H1 (cell line): Measurements from ENCODE around the gene DPP8. TPM values are rescaled to one million over a fixed set of nuclear protein-coding genes. Genes with fewer than 3 reads are reported as not detected.

ENCODE experiments used
- CTCF ChIA-PET: fragments of 300-600 bp; sonication (Branson Sonifier 250); formaldehyde crosslinking; loops from one replicate; lab custom pipeline; 2021; ENCODE audit not compliant: partially characterized antibody; lab: Charles Lee
- POLR2A ChIA-PET: fragments of 300-600 bp; sonication (Branson Sonifier 250); formaldehyde crosslinking; loops from one replicate; lab custom pipeline; 2021; ENCODE audit warnings: inconsistent platforms; ENCODE audit not compliant: partially characterized antibody; lab: Charles Lee
- DNase-seq, 2 experiments: peaks; one replicate each; pipeline versions ENCODE4 v3.0.0 to v3.0.0-alpha.2; 2010 to 2022; ENCODE audit warnings: low spot score in 2 of 2, low read depth in 1 of 2, mixed read lengths in 1 of 2
- FAIRE-seq: peaks from 2 replicates; lab custom pipeline; 2011; peaks lifted over from hg19 to GRCh38; lab: Jason Lieb, UNC
- H2AFZ ChIP-seq: 2 replicates; pipeline ENCODE4 v1.8.1; 2012; ENCODE audit warnings: low read length, inconsistent platforms
- H2AK5ac ChIP-seq: 2 replicates; pipeline ENCODE4 v1.6.1; 2013; ENCODE audit warnings: low read depth, low read length
- H2BK120ac ChIP-seq: replicated peaks from 2 replicates; pipeline ENCODE3; 2013; ENCODE audit warnings: low read depth, low read length, inconsistent platforms
- H2BK12ac ChIP-seq: 2 replicates; pipeline ENCODE4 v1.6.1; 2013; ENCODE audit warnings: low read depth, low read length
- H2BK15ac ChIP-seq: 2 replicates; pipeline ENCODE4 v1.6.1; 2013; ENCODE audit warnings: low read length
- H2BK20ac ChIP-seq: 2 replicates; pipeline ENCODE4 v1.6.1; 2013; ENCODE audit warnings: low read length
- H2BK5ac ChIP-seq: 2 replicates; pipeline ENCODE4 v1.6.1; 2013; ENCODE audit warnings: low read depth, low read length
- H3K14ac ChIP-seq: 2 replicates; pipeline ENCODE4 v1.6.1; 2013; ENCODE audit warnings: inconsistent platforms; ENCODE audit not compliant: insufficient read length
- H3K18ac ChIP-seq: 2 replicates; pipeline ENCODE4 v1.6.1; 2013; ENCODE audit warnings: low read length; ENCODE audit errors: extremely low read depth
- H3K23ac ChIP-seq: 2 replicates; pipeline ENCODE4 v1.6.1; 2013; ENCODE audit warnings: inconsistent platforms; ENCODE audit not compliant: insufficient read length
- H3K23me2 ChIP-seq: 2 replicates; pipeline ENCODE4 v1.6.1; 2013; ENCODE audit warnings: low read depth, low read length
- H3K27ac ChIP-seq: 2 replicates; pipeline ENCODE4 v1.6.1; 2011; ENCODE audit warnings: low read depth, low read length, inconsistent platforms
- H3K27me3 ChIP-seq, 4 experiments: replicated peaks in 1 of 4; 1 replicate in 1 of 4; 2 replicates in 3 of 4; pipeline versions ENCODE4 v1.6.1 to v1.8.1; 2011 to 2013; ENCODE audit warnings: low read length in 3 of 4, mild to moderate bottlenecking in 3 of 4, inconsistent platforms in 2 of 4, mixed read lengths in 2 of 4, moderate library complexity in 1 of 4; ENCODE audit not compliant: control insufficient read depth in 3 of 4, insufficient read depth in 3 of 4; ENCODE audit errors: extremely low read depth in 1 of 4
- H3K36me3 ChIP-seq, 4 experiments: 2 replicates each; pipeline versions ENCODE4 v1.6.1 to v1.8.1; 2011 to 2013; ENCODE audit warnings: mild to moderate bottlenecking in 4 of 4, low read length in 3 of 4, moderate library complexity in 2 of 4, control low read depth in 1 of 4, inconsistent platforms in 1 of 4; ENCODE audit not compliant: insufficient read depth in 4 of 4, control insufficient read depth in 2 of 4
- H3K4ac ChIP-seq: replicated peaks from 2 replicates; pipeline ENCODE3; 2013; ENCODE audit warnings: low read length, low read depth, mixed read lengths, inconsistent platforms; ENCODE audit not compliant: insufficient read length
- H3K4me1 ChIP-seq, 4 experiments: replicated peaks in 1 of 4; 1 replicate in 1 of 4; 2 replicates in 3 of 4; pipeline versions ENCODE4 v1.6.1 to v1.8.1; 2011 to 2013; ENCODE audit warnings: low read length in 3 of 4, inconsistent platforms in 2 of 4, mixed read lengths in 1 of 4; ENCODE audit not compliant: insufficient read depth in 4 of 4, control insufficient read depth in 3 of 4
- H3K4me2 ChIP-seq, 2 experiments: 2 replicates each; pipeline versions ENCODE4 v1.6.1 to v1.8.1; 2011 to 2013; ENCODE audit warnings: low read depth in 2 of 2, low read length in 2 of 2, control low read depth in 1 of 2, inconsistent platforms in 1 of 2, mild to moderate bottlenecking in 1 of 2; ENCODE audit not compliant: insufficient read depth in 1 of 2
- H3K4me3 ChIP-seq, 4 experiments: fragments of 200-600, 300-600 bp in 1 of 4; sonication (generic), shearing (Covaris generic), sonication (Bioruptor Twin) in 1 of 4; 2 replicates each; pipeline versions ENCODE4 v1.5.1 to v1.8.1; 2011 to 2016; ENCODE audit warnings: low read length in 4 of 4, low read depth in 3 of 4, control low read depth in 2 of 4, inconsistent platforms in 2 of 4, mild to moderate bottlenecking in 2 of 4, mixed read lengths in 1 of 4, moderate library complexity in 1 of 4; ENCODE audit not compliant: insufficient read depth in 2 of 4; ENCODE audit errors: extremely low read depth in 1 of 4
- H3K56ac ChIP-seq: replicated peaks from 2 replicates; pipeline ENCODE3; 2013; ENCODE audit warnings: low read depth, mild to moderate bottlenecking, mixed read lengths, low read length, inconsistent platforms; ENCODE audit not compliant: insufficient read length
- H3K79me1 ChIP-seq: 2 replicates; pipeline ENCODE4 v1.6.1; 2013; ENCODE audit warnings: low read depth, low read length, control low read depth
- H3K79me2 ChIP-seq, 2 experiments: 2 replicates each; pipeline versions ENCODE4 v1.6.1 to v1.8.1; 2012 to 2013; ENCODE audit warnings: low read length in 2 of 2, mild to moderate bottlenecking in 2 of 2, inconsistent platforms in 1 of 2; ENCODE audit not compliant: insufficient read depth in 2 of 2, control insufficient read depth in 1 of 2
- H3K9ac ChIP-seq, 4 experiments: replicated peaks in 1 of 4; 1 replicate in 1 of 4; 2 replicates in 3 of 4; pipeline versions ENCODE4 v1.6.1 to v1.8.1; 2011 to 2013; ENCODE audit warnings: low read depth in 3 of 4, low read length in 3 of 4, control low read depth in 2 of 4, mild to moderate bottlenecking in 2 of 4, moderate library complexity in 2 of 4, inconsistent platforms in 1 of 4; ENCODE audit errors: extremely low read depth in 1 of 4
- H3K9me3 ChIP-seq, 2 experiments: 2 replicates each; pipeline versions ENCODE4 v1.6.1 to v1.8.1; 2012 to 2013; ENCODE audit warnings: mild to moderate bottlenecking in 2 of 2, moderate library complexity in 2 of 2, control low read depth in 1 of 2, inconsistent platforms in 1 of 2, low read depth in 1 of 2, low read length in 1 of 2, mixed read lengths in 1 of 2; ENCODE audit not compliant: insufficient read depth in 2 of 2
- H4K20me1 ChIP-seq, 2 experiments: replicated peaks in 1 of 2; 2 replicates each; pipeline versions ENCODE3 to v1.8.1; 2011 to 2013; ENCODE audit warnings: inconsistent platforms in 2 of 2, low read length in 2 of 2, mild to moderate bottlenecking in 1 of 2; ENCODE audit not compliant: insufficient read depth in 2 of 2, control insufficient read depth in 1 of 2
- H4K5ac ChIP-seq: 2 replicates; pipeline ENCODE4 v1.6.1; 2013; ENCODE audit warnings: low read length, low read depth, mixed read lengths, inconsistent platforms; ENCODE audit not compliant: insufficient read length
- H4K8ac ChIP-seq: 2 replicates; pipeline ENCODE4 v1.8.0; 2013; ENCODE audit warnings: mild to moderate bottlenecking, moderate library complexity, low read length, inconsistent platforms; ENCODE audit not compliant: insufficient read depth; ENCODE audit errors: extremely low read depth
- H4K91ac ChIP-seq: replicated peaks from 2 replicates; pipeline ENCODE3; 2013; ENCODE audit warnings: low read length, mixed read lengths, inconsistent platforms; ENCODE audit not compliant: insufficient read length
- ATF3 ChIP-seq: IDR thresholded peaks from 2 replicates; pipeline ENCODE4 v1.6.1; 2011; ENCODE audit warnings: low read depth, mild to moderate bottlenecking, low read length; ENCODE audit not compliant: insufficient read depth
- EZH2 ChIP-seq: fragments of 200-600 bp; sonication (generic); IDR thresholded peaks from 2 replicates; pipeline ENCODE4 v1.7.1; 2012; ENCODE audit warnings: low read depth, mild to moderate bottlenecking, moderate library complexity, low read length, inconsistent platforms; ENCODE audit not compliant: severe bottlenecking
- GABPA ChIP-seq: IDR thresholded peaks from 2 replicates; pipeline ENCODE4 v1.6.1; 2011; ENCODE audit warnings: mild to moderate bottlenecking, low read length, moderate library complexity, borderline replicate concordance; ENCODE audit not compliant: insufficient read depth
- KDM4A ChIP-seq: IDR thresholded peaks from one replicate; pipeline ENCODE4 v1.7.1; 2012; ENCODE audit warnings: low read depth, mild to moderate bottlenecking, moderate library complexity, low read length, inconsistent platforms; ENCODE audit not compliant: severe bottlenecking
- MAX ChIP-seq: IDR thresholded peaks from 2 replicates; pipeline ENCODE4 v1.6.1; 2012; ENCODE audit warnings: inconsistent platforms
- NRF1 ChIP-seq: IDR thresholded peaks from 2 replicates; pipeline ENCODE4 v1.6.1; 2011; ENCODE audit warnings: mild to moderate bottlenecking, low read depth, low read length, improper control_type of control experiment
- PHF8 ChIP-seq: fragments of 200-600 bp; sonication (generic); conservative IDR thresholded peaks from 2 replicates; pipeline ENCODE4 v1.7.1; 2012; ENCODE audit warnings: low read depth, mild to moderate bottlenecking, inconsistent platforms, low read length, moderate library complexity
- RAD21 ChIP-seq, 2 experiments: IDR thresholded peaks in 1 of 2; conservative IDR thresholded peaks in 1 of 2; 2 replicates each; pipeline ENCODE4 v1.6.1; 2011; ENCODE audit warnings: low read depth in 2 of 2, low read length in 2 of 2, improper control_type of control experiment in 1 of 2, inconsistent platforms in 1 of 2, mild to moderate bottlenecking in 1 of 2, moderate library complexity in 1 of 2
- SIN3A ChIP-seq, 2 experiments: IDR thresholded peaks in 1 of 2; conservative IDR thresholded peaks in 1 of 2; 2 replicates each; pipeline ENCODE4 v1.6.1; 2011 to 2012; ENCODE audit warnings: low read length in 2 of 2, improper control_type of control experiment in 1 of 2, low read depth in 1 of 2, mild to moderate bottlenecking in 1 of 2
- SP2 ChIP-seq: IDR thresholded peaks from 2 replicates; pipeline ENCODE4 v1.6.1; 2012; ENCODE audit warnings: mild to moderate bottlenecking, low read length, inconsistent platforms
- WGBS, 2 experiments: shearing (Covaris generic) in 1 of 2; methylation state at CpG; one replicate each; pipeline versions ENCODE4 v1.1.6 to v1.1.7; 2013 to 2015; ENCODE audit warnings: low lambda C conversion rate in 2 of 2, mixed read lengths in 2 of 2, inconsistent platforms in 1 of 2, low coverage in 1 of 2, missing lambda C conversion rate in 1 of 2; ENCODE audit not compliant: insufficient replicate concordance in 2 of 2, insufficient coverage in 1 of 2, insufficient read length in 1 of 2; ENCODE audit errors: extremely low coverage in 1 of 2, missing lambda C conversion rate in 1 of 2; 5-methylcytosine and 5-hydroxymethylcytosine counted together
- polyA plus RNA-seq, 7 experiments: library from polyadenylated mRNA; depleted of rRNA in 3 of 7; stranded (reverse) in 5 of 7; unstranded in 2 of 7; fragments of >200 nt in 5 of 7; fragments of 200-250 nt in 2 of 7; gene quantifications; 1 replicate in 5 of 7; 2 replicates in 1 of 7; 4 replicates in 1 of 7; pipeline versions ENCODE4 v1.2.1 to v1.2.3, GENCODE V29; 2011 to 2013; ENCODE audit warnings: missing spikeins in 2 of 7, mixed read lengths in 2 of 7
- total RNA-seq: library from RNA; stranded (reverse); fragmentation: NEBNext Ultra II Directional; extraction: Animal tissue kit (Norgen Biotek cat#: 25700); gene quantifications from 2 replicates; pipeline ENCODE4 v1.2.1, GENCODE V29; 2021

DPP8 gene
- total and polyA plus RNA-seq, 2 of the 8 experiments (the other 6 are each of a cell fraction or from before 2014, with no cell fraction given), result 9.9 to 26.0 TPM

- no peak overlapping the region for H2BK12ac ChIP-seq
- peaks cover 0 to 5% of the 10 kb centered on the region in 2 experiments for H4K20me1 ChIP-seq
- no peak overlapping the region for H3K4me3 ChIP-seq
- no peaks in the 10 kb centered on the region; a peak in 2 of 8 replicates for H3K36me3 ChIP-seq
- H4K91ac ChIP-seq, result no peak overlapping the region
- no peak overlapping the region for H3K14ac ChIP-seq
- H3K4me1 ChIP-seq, result peaks cover 7 to 33% (median 19%) of the 10 kb centered on the region in 4 experiments
- H2BK15ac ChIP-seq, result no peak overlapping the region
- DNase-seq (no peak), FAIRE-seq (no peak)
- H3K56ac ChIP-seq, result no peak overlapping the region
- no peak overlapping the region for H3K23ac ChIP-seq
- H2BK20ac ChIP-seq, result no peak overlapping the region
- H2AK5ac ChIP-seq, result no peak overlapping the region
- 85% methylated on average over 11 of the region's 11 CpGs; no CpG with 5 or more reads in 1 of the 2 experiments for WGBS, 2 experiments
- no peaks in the 10 kb centered on the region for H3K79me2 ChIP-seq
- H2BK5ac ChIP-seq, result no peak overlapping the region
- H3K4me2 ChIP-seq, result no peak overlapping the region
- H3K27ac ChIP-seq, result no peak overlapping the region
- H3K79me1 ChIP-seq, result no peaks in the 10 kb centered on the region
- ChIA-PET POLR2A (interaction anchor here (1.2 to 15.2 kb wide), 3 partner anchors 9 to 95 kb away, joined by 4 to 229 read pairs (median 5); partner anchors contain the start of genes IGDCC4 and RNU5B-1), CTCF (interaction anchor here (0.6 to 6.9 kb wide), 15 partner anchors 12 to 453 kb away, joined by 3 to 180 read pairs (median 4); partner anchors contain the start of genes DPP8, HACD3, IGDCC3 and IGDCC4)
- H3K9me3 ChIP-seq, result no peaks in the 10 kb centered on the region
- H3K18ac ChIP-seq, result no peak overlapping the region
- H2BK120ac ChIP-seq, result no peak overlapping the region
- peaks cover 14 to 42% (median 35%) of the 10 kb centered on the region in 4 experiments for H3K27me3 ChIP-seq
- H4K8ac ChIP-seq, result no peak overlapping the region
- no peak overlapping the region for H4K5ac ChIP-seq
- no peak overlapping the region for H3K9ac ChIP-seq
- H2AFZ ChIP-seq, result no peak overlapping the region
- H3K23me2 ChIP-seq, result peaks cover 14% of the 10 kb centered on the region; the same call in 1 of the 2 replicates
- no peak overlapping the region for H3K4ac ChIP-seq
- TF ChIP-seq SP2, result no peak
- no peak for TF ChIP-seq EZH2
- TF ChIP-seq MAX, result no peak
- no peak for TF ChIP-seq KDM4A
- TF ChIP-seq GABPA, result no peak
- no peak for TF ChIP-seq SIN3A (conservative IDR thresholded peaks at IDR 0.05 in 1 of 2, IDR thresholded peaks at IDR 0.05 in 1 of 2; ENCODE audit: low read depth in 1 of 2, low read length in 2 of 2)
- TF ChIP-seq RAD21 (IDR thresholded peaks at IDR 0.05 in 1 of 2, conservative IDR thresholded peaks at IDR 0.05 in 1 of 2; ENCODE audit: low read depth in 2 of 2, low read length in 2 of 2), result no peak
- no peak for TF ChIP-seq PHF8
- no peak for TF ChIP-seq ATF3
- TF ChIP-seq NRF1, result no peak
Observed at GRCh38 chr15:65399001-65399706, 118.3 kb downstream of the DPP8 start.
